Stimulated activated CD8-positive, alpha-beta memory T cell treated with anti-CD3 and anti-CD28 coated beads, Interleukin-12 subunit alpha, Interleukin-12 subunit beta, amount 100 ng/mL, for 4 hours (primary cell): ENCODE results near the gene FSD2.

Experiments
- DNase-seq: peaks from one replicate; pipeline ENCODE4 v3.0.0-alpha.2; 2020; ENCODE audit warnings: low read depth

Gene FSD2, protein sequence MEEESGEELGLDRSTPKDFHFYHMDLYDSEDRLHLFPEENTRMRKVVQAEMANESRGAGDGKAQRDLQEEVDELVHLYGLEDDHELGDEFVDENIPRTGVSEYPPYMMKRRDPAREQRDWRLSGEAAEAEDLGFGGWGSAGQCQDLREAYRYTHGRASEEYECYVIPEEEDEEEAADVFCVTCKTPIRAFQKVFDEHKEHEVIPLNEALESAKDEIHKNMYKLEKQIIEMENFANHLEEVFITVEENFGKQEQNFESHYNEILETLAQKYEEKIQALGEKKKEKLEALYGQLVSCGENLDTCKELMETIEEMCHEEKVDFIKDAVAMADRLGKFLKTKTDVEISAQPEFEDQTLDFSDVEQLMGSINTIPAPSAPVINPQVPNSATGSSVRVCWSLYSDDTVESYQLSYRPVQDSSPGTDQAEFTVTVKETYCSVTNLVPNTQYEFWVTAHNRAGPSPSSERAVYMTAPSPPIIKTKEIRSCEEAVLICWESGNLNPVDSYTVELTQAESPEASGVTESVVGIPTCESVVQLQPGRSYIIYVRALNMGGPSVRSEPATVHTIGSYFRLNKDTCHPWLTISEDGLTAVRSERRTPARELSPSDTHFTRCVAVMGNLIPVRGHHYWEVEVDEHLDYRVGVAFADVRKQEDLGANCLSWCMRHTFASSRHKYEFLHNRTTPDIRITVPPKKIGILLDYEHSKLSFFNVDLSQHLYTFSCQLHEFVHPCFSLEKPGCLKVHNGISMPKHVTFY

DNA sequence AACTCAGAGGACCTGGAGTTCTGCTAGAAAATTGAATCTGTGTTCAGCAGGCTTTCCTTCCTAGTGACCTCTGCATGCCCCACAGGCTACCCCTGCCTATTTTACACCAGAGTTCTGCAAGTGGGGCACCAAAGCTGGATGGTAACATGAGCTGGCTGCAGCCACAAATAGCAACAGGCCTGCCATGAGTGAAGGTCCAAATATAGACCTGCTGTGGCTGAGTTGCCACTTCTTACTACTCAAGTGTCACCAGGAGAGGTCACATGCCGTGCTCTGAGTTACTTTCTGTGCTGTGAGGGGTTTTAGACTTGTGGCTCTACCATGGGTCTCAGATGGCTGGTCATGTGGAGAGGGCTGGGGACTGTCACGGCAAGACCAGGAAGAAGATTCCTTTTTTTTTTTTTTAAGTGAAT lies at the start of gene FSD2:
FSD2 (minus strand) TSS at position 76 of the 413 bp plus-strand sequence. CDS start 18,679 bp downstream, outside the sequence.
- DNase-seq = no peak

DNA sequence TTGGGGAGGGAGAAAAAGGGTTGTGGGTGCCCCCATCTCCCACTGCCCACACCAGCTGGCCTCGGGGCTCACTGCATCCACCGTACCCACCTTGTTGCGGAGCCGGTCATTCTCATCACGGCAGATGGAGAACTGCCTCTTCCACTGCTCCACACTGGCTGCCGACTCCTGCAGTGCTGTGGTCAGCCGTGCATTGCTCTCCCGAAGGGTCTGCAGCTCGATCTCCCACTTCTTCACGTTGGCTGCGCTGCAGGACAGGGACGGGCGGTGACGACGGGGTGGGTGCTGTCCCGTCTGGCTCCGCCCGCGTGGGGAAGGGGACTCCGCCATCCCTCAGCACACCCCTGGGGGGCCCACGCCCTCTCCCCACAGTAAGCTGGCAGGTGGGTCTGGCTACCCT lies 48.7 kb upstream of the FSD2 start:
- no peak for DNase-seq

DNA sequence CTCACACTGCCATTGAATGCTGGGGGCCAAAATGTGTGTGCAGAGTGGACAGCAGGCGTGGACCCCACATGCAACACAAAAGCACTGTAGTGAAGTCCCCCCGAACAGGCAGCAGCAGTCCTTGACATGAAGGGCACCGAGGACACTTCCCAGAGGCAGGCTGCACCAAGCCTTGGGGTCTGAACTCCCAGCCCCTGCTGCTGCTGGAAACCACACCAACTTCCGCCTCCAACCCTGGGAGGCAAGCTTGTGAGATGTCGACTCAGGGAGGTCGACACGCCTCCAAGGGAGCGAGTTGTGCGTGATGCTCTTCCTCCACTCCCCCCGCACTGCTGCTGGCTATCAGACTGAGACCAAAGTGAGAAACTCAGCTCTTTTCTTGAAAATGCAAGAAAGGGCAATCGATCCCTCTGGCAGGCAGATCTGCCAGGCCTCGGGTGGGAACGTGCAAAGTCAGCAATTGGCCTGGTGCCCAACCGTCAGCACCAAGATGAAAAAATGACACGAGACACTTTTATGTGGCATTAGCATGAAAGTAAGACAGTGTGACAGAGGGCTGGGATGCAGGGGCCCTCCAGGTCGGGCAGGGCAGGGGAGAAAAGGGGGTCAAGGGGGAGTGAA lies 47.2 kb upstream of the FSD2 start:
- DNase-seq = no peak

DNA sequence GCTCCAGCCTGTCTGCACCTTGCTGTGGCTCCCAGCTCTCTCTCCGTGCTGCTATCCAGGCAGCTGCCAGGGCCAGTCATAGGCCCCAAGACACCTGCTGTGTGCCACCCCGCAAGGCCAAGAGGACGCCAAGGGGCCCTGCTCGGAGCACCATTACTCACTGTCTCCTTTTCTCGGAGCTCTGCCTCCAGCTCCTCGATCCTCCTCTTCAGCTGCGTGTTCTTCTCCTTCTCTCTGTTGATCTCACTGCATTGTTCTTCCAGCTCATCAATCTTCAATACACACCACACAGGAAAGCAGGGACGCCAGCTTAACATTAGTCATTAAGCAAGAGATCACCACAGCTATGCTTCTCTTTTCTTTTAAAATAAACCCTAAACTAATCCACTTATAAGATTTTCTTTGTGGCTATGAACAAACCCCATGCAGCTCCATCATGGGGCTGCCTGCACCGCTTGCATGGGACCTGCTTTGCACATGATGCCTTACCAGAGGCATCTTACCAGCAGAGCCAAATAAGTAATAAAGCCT lies 46.2 kb upstream of the FSD2 start:
- DNase-seq = no peak

DNA sequence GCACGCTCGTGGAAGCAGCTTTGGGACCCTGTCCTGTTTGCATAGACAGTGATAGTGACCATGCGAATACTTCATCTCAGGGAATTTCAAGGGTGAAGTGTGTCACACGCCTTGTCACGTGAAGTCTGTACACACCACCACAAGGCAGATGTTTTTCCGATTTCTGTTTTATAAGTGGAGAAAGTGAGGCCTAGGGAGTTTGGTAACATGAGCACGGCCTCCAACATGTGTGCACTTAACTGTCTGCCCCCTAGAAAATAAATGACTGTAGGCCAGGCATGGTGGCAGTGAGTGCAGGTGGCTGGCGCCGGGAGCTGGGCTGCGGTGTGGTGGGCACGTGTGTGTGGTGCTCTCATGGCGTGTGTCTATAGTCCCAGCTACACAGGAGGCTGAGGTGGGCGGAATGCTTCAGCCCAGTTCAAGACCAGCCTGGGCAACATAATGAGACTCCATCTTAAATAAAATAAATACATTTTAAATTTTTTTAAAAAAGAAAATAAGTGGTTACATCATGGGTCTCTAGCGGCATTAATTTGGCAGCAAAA lies 45.5 kb upstream of the FSD2 start:
- DNase-seq = no peak

DNA sequence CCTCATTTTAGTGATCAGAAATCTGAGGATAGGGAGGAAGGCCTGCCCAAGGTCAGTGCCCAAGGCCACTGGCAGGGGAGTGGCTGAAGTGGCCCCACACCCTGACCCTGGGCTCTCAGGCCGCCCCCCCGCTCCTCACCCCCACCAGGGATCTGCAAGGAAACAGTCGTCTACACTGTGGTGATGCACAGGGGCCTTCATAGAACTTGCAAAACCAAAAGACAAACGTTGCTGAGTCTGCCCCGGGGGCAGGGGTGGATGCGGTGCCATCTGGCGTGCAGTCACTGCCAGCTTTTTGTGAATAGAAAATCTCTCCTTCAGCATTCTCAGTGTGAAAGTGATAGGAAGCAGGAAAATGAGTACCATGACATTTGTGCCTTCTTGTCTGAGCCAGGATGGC lies 44.9 kb upstream of the FSD2 start:
- no peak for DNase-seq

DNA sequence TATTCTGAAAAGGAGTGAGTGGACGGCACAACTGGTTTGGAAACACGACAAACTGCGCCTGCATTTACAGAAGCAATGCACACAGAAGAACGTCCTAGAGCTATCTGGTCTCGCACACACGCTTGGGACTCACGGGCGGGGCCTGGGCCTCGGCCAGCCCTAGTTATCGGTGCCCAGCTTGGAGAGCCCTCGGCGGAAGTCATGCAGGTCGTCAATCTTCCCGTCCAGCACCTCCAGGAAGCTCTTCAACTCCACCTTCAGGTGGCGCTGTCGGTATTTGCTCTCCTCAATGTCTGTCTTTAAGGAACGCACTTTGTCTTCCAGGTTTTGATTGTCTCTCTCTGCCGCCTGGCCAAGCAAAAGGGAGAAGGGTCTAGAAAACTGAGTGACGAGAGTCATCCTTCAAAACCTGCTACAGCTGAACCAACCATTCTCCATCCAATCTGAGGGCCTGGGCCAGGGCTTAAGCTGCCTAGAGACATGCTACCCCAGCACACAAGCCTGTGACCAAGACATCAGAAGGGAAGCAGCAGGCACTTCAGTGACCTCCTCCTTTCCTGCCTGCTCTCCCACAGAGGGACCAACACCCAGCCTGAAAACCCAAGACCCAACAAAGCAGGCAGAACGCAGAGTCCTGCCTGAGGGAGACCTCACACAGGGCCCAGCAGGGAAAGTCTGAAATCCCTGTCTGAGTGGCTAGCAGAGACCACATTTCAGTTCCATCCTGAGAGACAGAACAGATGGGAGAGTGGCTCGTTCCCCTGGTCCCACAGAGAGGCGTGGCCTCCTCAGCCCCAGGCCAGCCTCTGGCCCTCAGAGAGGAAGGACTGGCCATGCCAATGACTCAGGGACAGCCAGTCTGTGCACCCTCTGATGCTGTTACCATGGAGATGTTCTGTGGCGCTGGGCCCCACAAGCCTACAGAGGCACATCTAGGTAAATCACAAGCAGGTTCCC lies 44.0 kb upstream of the FSD2 start:
- DNase-seq = no peak

DNA sequence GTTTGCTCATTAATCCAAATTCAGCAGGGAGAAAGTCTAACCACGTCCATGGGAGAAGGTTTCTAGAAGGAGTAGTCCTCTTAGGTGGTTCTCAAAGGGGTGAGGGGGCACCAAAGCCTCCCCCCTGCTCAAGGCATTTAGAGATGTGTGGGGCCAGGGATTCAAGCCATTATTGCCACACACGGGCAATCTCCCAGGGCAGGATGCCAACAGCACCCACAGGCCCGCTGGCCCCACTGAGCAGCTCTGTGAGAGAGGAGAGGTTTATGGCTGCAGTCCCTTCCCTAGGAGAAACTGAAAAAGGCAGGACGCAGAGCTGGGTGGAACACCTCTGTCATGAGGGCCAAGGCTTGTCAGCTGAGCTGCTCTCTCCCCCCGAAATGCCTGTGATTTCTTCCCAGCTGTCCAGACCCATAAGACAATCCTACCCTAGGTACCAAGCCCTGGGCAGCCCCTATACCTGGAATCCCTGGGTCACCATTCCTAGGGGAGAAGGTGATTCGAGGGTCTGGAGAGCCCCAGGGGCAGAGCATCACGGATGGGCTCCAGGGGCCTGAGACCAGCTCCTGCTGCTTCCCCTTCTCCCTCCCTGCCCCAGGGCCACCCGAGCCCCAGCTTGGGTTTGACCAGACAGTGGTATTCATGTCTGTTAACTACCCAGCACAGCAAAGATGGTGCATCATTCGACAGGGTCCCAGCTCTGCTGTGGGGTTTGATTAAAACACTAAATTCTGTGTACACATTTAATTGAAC lies 42.5 kb upstream of the FSD2 start:
- no peak for DNase-seq

DNA sequence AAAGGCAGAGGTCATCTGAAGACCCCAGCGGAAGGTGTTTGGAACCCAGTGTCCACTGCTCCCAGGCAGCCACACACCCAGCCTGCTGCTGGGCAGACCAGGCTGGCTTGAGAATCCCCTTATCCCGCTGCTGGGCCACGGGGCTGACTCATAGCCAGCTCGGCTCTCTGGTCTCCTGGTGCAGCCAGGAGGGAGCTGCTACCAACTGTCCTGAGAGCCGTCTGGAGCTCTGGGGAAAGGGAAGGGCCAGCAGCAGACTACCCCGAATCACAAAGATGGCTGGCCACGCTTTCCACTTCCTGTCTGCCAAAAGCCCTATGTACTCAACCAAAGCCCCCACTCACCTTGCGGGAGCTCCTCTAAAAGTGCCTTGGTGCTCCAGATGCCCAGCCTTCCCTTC lies 41.8 kb upstream of the FSD2 start:
- DNase-seq = no peak

DNA sequence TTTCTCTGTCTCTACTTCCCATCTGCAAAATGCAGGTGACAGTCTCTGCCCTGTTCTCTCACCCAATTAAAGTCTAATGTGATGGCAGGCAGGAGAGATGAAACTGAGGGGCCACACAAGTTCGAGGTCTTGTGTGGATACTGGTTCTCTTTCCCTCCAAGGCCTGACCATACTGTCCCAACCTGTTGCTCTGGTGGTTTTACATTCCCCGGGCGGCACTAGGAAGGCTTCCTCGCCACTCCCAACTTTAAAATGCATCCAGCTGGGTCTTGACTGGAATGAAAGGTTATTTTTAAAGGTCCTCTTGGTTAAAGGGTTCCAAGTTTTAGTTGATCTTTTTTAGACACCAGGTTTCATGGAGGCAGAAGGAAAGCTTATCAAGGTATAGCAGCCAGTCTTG lies 40.8 kb upstream of the FSD2 start:
- DNase-seq = no peak

DNA sequence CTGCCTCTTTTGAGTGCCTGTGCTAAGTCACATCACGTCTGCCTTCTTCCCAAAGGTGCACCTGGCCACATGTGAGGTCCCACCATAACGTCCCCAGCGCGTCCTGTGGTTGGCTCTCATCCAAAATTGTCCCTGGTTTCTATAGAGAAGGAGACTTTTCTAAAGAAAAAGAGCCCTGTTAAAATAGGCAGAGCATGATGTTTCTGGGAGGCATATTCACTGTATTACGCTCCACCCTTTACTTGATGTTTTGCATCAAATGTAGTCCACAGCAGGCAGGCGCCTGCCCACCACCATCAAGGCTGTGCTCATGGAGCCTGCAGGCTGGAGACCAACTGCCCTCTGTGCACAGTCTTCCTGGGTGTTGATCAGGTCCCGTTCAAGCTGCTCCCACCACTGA lies 39.8 kb upstream of the FSD2 start:
- no peak for DNase-seq

DNA sequence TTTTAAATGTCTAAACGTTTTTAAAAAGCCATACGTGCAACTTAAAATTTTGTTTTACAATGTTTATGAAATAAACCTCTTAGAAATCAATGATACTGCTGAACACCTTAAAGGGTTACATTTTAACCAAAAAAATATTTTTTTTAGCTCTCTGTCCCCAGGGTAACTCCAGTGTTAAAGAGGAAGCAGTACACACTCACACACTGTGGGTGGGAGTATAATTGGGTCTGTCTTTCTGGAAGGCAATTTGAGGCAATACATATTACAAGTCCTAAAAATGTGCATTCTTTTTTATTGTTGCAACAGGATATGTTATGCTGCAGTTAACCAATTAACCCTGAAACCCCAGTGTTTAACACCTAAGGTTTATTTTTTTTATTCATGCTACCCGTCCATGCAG lies 37.7 kb upstream of the FSD2 start:
- DNase-seq = no peak

DNA sequence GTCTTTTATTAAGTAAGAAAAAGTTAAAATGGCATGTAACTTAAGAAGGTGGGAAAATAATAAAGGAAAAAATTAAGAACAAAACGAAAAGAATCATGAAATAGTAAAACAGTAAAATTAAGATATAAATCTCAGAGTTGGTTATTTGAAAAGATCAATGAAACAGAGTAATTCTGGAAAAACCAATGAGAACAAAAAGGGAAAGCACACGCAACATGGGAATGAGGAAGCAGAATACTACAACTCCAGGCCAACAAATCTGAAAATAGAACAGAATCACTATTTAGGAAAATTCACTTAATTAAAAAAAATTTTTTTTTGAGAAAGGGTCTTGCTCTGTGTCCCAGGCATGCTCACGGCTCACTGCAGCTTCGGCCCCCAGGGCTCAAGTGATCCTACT lies 34.3 kb upstream of the FSD2 start:
- no peak for DNase-seq

DNA sequence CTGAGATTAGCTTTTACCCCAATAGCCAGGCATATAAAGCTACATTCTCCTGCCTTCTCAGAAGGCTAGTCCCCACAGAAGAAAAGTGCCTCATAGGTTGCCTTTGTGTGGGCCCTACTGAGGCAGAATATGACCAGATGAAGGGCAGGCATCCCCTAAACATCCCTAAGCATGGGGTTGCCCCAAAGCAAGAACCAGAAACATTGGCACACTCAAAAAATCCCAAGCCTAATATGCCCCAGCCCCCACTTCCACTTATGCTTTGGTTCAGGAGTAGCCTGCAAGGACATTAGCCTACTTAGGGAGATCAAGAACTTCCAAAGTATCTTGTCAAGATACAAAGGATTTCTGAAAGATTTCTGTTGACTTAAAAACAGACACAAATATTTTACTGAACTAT lies 33.3 kb upstream of the FSD2 start:
- DNase-seq = no peak

DNA sequence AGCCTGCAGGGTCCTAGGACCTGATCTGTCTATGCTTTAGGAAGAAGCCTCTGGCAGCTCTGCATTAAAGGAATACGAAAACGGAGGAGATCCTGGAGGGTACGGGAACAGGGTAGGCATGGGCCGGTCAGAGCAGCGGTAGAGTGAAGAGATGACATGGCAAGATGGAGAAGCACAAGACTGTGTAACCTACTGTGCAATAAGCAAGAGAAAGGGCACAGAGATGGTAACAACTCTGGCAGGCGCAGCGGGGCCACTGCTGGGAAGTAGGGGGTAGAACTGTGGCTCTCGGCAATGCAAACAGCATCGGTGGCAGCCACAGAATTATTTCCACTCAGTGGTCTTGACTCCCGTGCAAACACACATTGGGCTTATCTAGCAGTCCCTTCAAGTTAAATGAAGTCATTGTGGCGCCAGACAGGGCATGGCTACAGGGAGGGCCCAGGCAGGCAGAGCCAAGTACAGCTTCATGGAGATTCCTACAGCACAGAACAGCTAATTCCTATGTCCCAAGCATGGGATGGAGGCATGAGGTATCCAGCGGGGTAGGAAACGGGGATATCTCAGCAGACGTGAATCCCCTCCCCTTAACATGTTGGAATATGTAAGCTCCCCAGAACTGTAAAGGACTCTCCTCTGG lies 32.3 kb upstream of the FSD2 start:
- no peak for DNase-seq

DNA sequence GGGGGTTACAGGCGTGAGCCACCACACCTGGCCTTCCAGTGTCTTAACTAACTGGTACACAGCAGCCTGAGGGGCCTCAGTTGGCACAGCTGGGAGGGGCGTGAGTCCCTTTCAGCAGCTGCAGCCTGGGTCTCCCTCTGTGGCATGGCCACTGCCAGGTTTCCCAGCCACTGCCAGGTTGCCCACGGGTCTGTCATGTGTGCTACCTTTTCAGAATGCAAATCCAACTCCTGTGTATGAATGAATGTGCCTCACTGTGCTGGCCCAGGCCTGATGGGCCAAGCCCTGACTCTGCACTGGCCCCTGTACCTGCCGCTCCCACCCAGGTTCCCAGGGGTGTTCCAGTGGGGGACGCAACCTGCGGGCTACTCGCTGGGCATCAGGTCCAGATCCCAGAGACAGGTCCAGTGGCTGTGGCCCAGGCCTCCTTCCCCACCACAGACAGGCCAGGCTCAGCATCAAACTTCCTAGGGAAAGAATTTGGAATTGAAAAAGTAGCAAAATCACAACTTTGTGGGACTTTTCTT lies 29.6 kb upstream of the FSD2 start:
- DNase-seq = no peak

DNA sequence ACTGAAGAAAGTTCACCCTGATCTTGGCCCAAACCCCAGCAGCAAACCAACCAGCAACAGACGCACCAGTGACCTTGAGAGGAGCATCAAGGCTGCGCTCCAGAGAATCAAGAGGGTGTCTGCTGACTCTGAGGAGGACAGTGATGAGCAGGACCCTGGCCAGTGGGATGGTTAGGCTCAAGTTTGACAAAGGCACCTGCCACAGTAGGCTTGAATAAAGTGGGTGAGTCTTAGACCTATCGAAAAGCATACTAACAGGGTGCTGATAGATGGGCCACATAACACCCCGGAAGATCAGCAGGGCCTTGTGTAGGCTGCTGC lies 27.5 kb upstream of the FSD2 start:
- no peak for DNase-seq

DNA sequence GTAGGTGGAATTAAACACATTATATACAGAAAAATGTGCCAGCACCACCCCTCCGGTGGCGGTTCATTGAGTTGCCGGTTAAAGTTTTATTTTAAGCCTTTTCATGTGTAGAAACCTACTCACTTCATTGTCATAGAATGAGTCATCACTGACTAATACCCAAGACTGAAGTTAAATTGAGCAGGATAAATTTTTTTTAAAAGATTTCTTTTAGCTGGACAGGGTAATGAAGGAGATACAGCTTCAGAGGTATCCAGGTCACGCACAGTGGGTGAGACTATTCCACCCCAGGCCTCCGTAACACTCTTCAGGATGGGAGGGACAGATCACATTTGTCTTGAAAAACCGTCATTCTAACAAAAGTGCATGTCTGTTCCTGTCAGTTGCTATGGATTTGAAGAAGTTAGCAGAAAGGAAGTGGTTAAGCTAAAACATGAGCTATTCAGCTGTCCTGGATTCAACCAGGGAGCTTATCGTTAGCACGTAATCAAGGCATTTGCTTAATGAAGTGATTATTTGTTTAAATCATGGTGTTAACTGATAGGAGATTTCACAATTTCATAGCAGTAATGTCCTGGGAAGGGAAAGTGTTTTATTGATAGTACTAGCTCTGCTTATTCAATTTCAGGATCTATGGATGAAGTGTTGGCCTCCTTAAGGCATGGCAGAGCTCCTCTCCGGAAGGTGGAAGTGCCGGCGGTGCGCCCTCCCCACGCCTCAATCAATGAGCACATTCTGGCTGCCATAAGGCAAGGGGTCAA lies 26.9 kb upstream of the FSD2 start:
- DNase-seq = no peak

DNA sequence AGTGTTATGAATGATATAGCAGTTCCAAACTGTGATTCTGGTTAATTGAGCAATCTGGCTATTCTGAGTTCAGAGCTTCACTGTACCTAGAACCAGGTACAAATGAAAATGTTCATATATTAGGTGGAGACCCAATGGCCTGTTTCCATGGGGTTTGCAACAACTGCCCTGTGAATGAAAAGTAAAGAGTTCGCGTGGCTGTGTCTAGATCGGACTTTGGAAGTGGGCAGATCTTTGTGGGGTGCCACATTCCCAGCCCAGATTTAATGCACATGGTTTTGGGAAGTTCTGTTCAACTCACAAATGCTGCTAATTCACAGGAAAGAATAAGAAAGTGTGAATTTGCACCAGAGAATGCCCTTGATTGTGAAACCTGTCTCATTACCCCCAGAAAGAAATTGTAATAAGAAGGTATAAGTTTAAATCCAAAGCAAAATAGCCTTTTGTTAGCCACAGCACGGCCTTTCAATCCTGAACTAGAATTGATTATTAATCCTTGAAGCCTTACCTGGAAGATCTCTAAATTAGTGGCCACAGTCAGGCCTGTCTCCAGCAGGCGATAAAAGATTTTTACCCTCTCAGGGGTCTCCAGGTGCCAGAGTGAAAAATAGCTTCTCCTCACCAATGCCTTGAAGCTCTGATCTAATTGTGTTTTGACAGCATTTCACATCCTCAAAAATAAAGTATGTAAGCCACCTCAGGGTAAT lies 26.2 kb upstream of the FSD2 start:
- no peak for DNase-seq
